GM12875 (cell line): ENCODE data around the gene CMTM7.

Source experiments
- H3K4me3 ChIP-seq: one replicate; pipeline ENCODE4 v1.5.1; 2011; ENCODE audit warnings: low read depth, low read length, control low read depth
- TF ChIP-seq, protein P1 (sequence below): IDR thresholded peaks from 2 replicates; pipeline ENCODE4 v1.5.1; 2011; ENCODE audit warnings: low read depth, mild to moderate bottlenecking, control low read depth, inconsistent platforms, low read length, moderate library complexity, borderline replicate concordance; ENCODE audit not compliant: insufficient read depth

CMTM7 gene

DNA sequence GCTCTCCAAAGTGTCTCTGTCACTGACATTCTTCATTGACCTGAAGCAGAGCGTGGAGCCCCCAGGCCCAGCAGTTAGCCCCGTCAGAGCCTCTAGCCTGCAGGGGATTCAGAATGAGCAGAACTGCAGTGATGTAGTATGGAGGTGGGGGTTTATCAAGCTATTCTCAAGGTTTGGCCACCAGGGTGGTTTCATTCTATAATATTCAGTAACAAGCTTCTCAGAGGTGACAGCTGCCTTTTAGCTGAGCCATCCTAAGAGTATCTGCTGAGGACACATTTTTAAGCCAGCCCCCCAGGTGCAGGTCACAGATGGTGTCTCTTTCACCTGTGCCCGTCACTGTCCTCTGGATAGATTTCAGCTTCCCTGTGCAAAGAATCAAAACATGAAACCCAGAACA lies 31.9 kb downstream of the CMTM7 start:
- TF ChIP-seq, protein P1, sequence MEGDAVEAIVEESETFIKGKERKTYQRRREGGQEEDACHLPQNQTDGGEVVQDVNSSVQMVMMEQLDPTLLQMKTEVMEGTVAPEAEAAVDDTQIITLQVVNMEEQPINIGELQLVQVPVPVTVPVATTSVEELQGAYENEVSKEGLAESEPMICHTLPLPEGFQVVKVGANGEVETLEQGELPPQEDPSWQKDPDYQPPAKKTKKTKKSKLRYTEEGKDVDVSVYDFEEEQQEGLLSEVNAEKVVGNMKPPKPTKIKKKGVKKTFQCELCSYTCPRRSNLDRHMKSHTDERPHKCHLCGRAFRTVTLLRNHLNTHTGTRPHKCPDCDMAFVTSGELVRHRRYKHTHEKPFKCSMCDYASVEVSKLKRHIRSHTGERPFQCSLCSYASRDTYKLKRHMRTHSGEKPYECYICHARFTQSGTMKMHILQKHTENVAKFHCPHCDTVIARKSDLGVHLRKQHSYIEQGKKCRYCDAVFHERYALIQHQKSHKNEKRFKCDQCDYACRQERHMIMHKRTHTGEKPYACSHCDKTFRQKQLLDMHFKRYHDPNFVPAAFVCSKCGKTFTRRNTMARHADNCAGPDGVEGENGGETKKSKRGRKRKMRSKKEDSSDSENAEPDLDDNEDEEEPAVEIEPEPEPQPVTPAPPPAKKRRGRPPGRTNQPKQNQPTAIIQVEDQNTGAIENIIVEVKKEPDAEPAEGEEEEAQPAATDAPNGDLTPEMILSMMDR = no peak
- no peak overlapping the region for H3K4me3 ChIP-seq

DNA sequence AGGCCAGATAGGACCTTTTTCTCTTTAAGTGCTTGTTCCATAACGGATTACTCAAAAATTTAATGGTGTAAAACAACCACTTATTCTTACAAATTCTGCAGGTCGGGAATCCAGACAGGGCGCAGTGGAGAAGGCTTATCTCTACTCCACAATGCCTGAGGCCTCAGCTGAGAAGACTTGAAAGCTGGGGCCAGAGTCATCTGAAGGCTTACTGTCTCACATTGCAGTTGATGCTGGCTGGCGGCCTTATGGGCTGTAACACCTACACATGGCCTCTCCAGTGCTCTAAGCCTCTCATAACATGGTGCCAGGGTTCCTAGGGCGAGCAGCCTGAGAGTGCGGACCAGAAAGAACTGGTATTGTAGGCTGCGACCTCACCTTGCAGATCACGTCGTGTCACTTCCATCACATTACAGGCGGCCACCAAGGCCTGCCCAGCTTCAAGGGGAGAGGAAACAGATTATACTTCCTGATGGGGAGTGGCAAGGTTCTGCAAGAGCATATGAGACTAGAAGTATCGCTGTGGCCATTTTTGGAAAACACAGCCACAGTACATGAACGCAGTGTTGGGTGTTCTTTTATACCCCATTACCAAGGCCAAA lies 32.4 kb downstream of the CMTM7 start:
- TF ChIP-seq, protein P1 = no peak
- H3K4me3 ChIP-seq = no peak overlapping the region

- TF ChIP-seq, protein P1 = no peak
- no peak overlapping the region for H3K4me3 ChIP-seq
Measured at GRCh38 chr3:32424581-32425250, 33.1 kb downstream of the CMTM7 start.

GRCh38 chr3:32428092-32429068 lies 36.7 kb downstream of the CMTM7 start:
- H3K4me3 ChIP-seq = no peak overlapping the region

DNA sequence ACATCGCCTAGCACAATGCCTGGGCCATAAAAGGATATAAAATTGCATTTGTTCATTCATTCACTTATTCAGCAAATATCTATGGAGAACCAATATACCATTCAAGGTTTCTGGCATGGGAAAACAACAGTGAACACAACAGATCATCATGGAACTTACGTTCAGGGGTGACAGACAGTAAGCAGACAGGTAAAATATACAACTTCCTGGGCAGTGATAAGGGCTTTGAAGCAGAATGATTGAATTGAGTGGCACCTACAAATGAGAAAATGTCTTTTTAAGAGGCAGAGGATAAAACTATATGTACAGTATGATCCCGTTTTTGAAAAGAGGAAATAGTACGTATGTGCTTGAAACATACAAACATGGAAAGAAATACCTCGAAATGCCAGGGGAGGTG lies 39.2 kb downstream of the CMTM7 start:
- H3K4me3 ChIP-seq = no peak overlapping the region
- TF ChIP-seq, protein P1 = no peak

More at GRCh38 chr3:32428092-32429068, 36.7 kb downstream of the CMTM7 start:
- TF ChIP-seq, protein P1 = no peak

DNA sequence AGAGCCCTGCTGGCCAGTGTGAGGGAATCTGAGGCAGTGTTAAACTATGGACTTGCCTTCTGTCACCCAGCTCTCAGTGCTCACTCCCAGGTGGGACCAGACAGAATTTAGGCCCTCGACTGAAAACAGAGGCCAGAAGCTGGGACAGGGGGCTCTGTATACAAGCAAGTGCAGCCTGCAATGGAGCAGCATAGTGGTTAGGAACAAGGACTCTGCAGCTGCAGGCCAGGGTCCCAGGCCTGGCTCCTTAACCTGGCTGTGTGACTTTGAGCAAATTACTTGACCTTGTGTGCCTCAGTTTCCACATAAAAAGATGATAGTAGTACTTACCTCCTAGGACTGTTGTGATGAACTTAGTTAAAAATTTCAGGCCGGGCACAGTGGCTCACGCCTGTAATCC lies 39.8 kb downstream of the CMTM7 start:
- TF ChIP-seq, protein P1 = no peak

More for the DNA sequence above, 39.8 kb downstream of the CMTM7 start:
- no peak overlapping the region for H3K4me3 ChIP-seq
